Stimulated activated CD4-positive, alpha-beta T cell treated with anti-CD3 and anti-CD28 coated beads, Interleukin-1b, Interleukin-23, amount 100 ng/mL, for 48 hours (primary cell): ENCODE data around the gene MX2.
"Not testable (repeated sequence)": the region's sequence is repeated elsewhere in the genome, so short reads cannot be mapped to it uniquely, and the experiment has no call there.

Experiments used
- DNase-seq: peaks from one replicate; pipeline ENCODE4 v3.0.0-alpha.2; 2020

Gene MX2

DNA sequence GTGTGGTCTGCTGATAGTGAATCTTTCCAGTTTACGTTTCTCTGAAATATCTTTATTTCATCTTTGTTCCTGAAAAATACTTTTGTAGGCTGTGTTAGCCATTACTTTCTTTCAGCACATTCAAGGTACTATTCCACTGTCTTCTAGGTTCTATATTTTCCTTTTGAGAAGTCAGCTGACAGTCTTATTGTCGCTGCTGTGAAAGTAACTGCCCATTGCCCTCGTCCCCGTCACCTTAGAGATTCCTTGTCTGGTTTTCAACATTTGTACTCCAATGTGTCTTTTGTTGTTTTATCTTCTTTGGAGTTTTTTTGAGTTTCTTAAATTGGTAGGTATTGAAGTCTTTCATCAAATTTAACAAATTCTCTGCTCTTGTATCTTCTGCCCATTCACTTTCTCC lies 19.8 kb upstream of the MX2 start:
- no peak for DNase-seq

DNA sequence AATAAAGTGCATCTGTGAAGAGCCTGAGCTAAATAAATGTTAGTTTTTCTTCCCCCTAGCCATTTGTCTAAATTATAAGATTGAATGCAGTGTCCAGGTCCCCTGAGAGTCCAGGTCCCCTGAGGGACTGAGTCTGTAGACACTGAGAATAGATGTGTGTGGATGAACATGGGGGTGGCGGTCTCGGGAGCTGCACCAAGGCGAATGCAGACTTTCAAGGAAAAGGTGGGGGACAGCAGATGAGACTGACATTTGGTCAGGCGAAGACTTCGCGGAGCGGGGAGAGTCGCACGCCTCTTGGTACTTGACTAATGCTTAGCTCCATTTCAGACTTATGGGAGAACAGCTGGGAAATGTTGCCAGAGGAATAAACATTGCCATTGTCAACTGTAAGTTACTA lies 17.7 kb upstream of the MX2 start:
- DNase-seq, result no peak

DNA sequence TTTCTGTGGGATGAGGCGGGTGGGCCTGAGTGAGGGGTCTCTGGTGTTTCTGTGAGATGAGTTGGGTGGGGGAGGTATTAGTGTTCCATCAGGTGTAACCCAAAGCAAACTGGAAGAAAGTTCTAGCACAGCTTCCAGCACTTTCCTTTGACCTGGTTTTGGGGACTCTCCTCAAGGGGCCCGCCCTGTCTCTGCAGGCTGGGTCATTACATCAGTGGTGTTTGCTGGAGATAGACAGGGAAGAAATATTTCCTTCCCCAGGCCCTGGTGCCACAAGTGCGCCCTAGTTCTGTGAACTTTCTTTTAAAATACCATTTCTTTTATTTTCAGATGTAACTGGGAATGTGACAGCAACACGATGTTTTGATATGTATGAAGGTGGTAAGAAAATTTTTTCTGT lies 16.5 kb upstream of the MX2 start:
- no peak for DNase-seq

DNA sequence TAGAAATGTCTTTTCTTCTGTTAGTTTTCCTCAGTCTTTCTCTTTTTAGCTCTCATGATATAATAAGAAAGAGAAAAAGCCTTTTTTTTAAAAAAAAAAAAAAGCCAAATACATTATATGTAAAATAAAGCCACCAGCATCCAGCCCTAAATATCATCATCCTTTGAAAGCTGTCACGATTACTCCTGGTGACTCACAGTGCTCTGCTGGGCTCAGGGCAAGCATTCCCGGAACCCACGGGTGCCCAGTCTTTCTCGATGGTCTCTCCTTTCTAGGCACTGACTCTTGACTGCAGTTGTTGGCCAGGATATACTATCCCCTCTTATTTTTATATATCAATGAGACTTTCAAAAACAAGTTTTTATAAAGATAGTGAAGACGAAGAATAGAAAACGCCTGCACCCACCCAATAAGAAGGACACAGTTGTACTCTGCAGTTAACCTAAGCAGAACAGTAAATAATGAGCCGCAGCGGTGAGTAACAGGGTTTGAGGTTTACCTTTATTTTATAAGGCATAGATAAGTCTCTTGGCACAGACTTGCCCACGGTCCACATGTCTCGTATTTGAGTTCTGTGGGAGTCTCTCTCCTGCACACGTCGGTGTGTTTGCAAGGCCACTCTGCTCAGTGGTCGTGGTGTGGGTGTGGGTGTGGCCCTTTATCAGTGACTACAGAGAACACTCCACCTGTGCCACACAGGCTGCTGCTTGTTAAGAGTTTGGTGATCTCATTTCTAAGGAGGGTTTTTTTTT lies 15.7 kb upstream of the MX2 start:
- DNase-seq, result no peak

DNA sequence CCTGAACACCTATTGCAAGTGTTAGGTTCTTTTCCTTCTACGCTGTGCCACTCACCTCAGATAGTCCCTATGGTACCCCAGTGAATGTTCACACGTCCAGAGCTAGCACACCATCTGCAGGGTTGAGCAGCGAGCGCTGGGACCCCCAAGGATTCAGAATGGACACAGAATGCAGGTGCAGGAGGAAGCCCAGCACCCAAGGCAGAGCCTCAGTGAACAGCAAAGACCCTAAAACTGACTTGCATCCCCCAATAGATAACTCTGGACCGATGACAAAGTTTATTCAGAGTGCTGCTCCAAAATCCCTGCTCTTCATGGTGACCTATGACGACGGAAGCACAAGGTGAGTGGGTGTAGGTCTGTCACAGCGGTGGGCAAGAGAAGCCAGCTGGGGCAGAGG lies 15.1 kb upstream of the MX2 start:
- no peak for DNase-seq

DNA sequence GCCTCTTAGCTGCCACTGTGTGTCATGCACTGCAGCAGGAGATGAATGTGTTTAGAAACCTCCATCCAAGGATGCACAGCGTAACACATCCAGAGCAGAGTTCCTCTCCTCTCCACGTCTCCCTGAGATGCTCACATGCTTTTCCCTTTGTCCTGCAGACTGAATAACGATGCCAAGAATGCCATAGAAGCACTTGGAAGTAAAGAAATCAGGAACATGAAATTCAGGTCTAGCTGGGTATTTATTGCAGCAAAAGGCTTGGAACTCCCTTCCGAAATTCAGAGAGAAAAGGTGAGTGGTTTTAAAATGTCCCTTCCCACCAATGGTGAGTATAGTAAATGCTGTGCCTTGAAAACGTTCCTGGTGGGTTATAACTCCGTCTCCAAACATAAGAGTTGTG lies 13.4 kb upstream of the MX2 start:
- DNase-seq, result no peak

DNA sequence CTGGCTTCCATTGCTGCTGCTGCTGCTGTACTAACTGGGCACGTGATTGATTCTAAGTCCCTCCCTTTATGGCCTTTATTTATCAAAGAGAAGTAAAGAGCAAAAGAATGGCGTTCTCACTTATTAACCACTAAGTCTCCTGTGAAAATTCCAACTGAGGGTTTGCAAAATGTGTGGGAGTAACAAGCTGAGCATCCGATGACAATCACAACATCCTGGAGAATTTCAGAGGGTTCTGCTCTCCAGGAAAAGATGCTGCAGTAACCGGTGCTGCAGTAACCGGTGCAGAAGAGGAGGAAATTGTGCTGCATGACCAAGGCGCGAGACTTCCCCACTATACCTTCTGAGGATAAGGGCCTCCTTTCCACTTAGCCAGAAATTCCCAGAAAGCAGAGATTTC lies 12.7 kb upstream of the MX2 start:
- no peak for DNase-seq

DNA sequence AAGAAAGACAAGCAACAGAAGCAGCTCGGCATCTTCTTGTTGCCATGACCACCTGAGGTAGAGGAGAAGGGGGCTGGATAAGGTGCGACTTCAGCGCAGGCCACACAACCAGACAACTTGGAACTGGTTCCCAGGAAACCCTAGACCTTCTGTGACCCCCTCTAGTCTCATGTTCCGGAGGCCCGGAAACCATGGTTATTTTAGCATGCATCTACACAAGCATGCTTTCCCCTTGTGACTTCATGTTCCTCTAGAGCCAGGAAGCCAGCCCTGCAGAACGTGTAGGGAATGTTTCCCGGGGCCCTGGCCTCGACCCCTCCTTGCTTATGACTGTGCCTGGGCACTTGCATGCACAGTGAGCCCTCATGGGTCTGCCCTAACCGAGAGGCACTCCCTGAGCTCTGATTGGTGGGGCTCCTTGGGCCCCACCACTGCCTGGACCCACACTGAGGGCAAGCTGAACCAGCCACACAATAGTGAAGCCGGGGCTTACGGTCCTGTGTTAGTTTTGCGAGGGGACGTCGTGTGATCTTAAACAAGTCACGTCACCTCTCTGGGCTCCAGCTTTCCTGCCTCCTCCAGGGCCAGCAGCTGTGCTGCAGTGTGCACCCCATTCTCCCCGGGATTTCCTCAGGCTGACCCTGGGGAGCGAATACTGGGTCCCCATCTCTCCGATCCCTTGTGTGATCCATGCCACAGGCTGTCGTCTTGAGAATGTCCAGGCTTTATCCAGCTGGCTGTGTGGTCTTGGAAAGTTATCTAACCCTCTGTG lies 12.0 kb upstream of the MX2 start:
- DNase-seq, result no peak

DNA sequence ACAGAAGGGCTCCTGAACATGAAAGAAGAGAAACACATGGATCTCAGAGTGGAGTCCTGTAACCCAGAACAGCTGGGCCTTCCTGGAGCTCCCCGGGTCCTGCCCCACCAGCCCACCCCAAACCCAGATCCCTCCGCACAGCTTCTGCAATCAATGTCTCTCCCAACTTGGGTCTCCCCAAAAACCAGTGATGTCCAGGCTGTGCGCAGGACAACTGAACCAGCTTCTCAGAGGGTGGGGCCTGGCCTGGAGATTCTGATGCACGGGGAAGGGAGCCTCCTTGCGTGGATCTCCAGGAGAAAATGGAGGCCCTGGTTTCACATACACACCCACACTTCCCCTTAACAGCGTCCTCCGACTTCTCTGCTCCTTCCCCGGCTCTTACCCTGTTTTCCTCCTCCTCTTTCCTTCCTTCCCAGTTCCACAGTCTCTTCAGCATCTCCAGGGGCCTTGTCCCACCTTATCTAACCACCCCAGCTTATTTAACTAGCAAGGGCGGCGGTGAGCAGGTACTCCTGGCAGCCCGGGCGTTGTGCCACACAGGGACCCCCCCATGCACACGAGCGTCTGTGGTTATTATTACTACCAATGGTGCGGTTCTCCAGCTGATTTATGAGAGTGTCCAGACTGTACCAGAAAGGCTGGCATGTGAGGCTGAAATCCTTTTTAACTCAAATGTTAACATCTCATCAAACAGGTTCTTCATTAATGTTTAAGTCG lies 11.2 kb upstream of the MX2 start:
- no peak for DNase-seq

DNA sequence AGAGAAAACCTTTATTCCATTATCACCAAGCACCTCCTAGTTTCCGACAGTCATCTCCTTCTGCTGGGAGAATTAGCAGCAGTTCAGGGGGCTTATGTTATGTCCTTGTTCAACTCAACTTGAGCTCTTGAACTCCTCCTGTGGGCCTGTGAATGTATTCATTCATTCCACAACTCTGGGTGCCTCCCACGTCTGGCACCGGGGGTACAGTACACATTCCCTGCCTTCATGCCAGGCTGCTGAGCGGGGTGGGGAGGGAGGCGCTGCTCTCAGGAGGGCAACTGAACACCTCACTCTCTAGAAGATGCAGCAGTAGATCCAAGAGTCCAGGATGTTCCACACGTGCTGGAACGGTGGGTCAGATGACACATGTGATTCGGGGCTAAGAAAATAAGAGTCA lies 4.3 kb upstream of the MX2 start:
- no peak for DNase-seq

DNA sequence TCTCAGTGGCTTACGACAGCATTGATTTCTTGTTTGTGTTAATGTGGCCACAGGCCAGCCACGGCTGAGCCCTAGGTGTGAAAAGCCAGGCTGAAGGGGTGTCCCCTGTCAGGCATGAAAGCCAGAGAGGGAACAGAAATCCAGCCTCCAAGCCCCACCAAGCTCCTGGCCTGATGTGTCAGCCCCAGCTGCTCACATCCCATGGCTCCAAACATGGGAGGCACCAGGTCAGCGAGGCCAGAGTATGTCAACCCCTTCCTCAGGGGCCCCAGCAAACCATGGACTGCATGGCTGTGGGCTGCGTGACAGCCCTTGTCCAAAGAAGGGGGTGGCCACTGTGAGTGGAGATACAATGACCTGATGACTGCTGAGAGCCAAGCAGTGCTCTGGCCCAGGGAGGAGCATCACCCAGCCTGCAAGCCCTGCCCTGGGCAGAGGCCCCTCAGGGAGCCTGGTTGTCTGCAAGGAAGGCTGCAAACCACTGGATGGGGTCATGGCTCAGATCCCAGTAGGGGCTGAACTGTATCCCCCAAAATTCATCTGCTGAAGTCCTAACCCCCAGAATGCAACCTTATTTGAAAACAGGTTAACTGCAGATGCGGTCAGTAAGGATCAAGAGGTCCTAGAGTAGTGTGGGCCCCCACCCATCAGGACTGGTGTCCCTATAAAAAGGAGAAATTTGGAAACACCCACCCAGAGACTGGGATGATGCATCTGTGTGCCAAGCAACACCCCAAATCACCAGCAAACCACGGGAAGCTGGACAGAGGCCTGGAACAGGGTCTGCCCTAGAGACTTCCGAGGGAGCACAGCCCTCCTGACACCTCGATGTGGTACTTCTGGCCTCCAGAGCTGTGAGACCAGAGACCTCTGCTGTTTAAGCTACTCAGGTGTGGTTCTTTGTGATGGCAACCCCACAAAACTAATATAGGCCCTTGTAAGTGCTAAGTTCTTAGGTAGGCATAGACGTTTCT lies 3.3 kb upstream of the MX2 start:
- no peak for DNase-seq

DNA sequence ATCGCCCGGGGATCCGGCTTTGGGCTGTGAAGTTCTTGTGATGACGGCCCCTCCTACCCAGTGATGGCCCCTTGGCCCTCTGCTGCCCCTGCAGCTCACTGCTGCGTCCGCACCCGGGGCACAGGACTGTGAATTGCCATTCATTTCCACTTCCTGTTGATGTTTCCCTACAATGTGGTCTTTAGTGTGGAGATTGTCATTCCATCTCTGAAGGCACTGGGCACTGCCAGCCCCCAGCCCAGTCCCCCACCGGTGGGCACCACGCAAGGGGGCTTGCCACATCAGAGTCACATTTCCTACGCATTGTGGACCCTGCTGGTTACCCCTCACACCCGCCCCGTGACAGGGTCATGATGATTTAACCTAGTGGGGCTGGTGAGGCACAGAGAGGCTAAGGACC lies 2.5 kb upstream of the MX2 start:
- no peak for DNase-seq

DNA sequence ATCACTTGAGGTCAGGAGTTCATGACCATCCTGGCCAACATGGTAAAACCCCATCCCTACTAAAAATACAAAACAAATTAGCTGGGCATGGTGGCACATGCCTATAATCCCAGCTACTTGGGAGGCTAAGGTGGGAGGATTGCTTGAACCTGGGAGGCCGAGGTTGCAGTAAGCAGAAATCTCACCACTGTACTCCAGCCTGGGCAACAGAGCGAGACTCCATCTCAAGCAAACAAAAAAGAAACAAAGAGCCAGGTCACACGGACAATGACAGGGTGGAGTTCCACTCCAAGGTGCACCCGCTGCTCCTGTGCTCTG lies 2.1 kb upstream of the MX2 start:
- DNase-seq, result not testable (repeated sequence)

DNA sequence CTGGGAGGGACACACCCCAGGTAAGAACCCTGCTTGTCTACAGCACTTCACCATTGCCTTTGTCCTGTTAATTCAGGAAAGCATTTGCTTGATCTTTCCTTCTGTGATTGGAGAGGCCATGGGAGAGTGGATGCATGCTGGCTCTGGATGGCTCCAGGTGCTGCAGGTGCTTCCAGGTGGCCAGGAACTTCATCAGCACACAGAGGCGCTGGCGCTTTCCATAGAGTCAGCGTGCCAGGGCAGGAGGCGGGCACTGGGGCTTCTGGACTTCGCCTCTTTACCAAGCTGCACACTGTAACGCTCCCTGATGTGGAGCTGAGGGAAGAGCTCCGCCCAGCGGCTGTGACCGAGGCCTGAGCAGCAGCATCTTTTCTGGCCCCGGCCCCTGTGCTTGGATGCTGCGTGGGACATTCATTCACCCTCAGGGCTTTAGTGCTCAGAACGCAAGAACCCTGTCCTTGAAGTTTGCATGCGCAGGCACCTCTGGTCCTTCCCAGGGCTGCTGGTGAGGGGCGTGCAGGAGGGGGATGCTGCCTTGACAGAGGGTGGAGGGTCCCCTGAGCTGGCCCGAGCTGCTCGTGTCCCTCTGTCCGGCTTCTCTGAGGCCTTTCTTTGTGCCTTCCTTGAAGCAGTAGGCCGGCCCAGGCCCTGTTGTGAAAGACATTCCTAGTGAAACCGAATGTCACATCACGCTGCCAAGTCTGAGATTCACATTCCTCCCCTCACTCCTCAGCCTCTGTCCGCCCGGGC lies 1.6 kb upstream of the MX2 start:
- no peak for DNase-seq

DNA sequence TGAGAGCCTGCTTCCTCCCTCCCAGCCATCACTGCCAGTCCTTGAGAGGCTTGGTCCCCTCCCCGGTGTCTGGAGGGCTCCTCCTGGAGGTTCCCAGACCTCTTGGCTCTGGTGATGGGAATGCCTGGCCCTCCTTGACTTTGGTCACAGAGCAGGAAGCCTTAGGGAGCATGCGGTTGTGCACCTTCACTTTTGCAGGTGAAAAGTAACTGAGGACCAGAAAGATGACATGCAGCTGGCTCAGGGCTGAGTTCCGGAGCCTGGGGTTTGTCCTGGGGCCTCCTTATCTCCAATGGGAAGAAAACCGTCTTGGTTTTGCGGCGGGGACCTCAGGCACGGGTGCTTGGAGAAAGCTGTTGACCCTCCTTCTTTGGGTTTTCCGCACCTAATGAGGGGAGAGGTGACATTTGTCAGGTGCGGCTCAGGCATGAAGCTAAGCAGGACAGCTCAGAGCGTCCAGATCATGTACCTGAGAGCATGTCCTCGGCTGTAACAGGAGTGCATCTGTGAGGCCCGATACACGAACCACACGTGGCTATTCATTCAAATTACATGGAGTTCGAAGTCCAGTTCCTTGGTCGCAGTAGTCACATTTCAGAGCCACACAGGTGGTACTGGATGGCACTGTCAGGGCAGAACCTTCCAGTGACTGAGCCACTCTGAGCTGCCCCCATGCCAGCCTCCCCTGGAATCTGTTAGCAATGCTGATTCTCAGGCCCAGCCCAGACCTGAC lies 608 bp upstream of the MX2 start:
- no peak for DNase-seq

DNA sequence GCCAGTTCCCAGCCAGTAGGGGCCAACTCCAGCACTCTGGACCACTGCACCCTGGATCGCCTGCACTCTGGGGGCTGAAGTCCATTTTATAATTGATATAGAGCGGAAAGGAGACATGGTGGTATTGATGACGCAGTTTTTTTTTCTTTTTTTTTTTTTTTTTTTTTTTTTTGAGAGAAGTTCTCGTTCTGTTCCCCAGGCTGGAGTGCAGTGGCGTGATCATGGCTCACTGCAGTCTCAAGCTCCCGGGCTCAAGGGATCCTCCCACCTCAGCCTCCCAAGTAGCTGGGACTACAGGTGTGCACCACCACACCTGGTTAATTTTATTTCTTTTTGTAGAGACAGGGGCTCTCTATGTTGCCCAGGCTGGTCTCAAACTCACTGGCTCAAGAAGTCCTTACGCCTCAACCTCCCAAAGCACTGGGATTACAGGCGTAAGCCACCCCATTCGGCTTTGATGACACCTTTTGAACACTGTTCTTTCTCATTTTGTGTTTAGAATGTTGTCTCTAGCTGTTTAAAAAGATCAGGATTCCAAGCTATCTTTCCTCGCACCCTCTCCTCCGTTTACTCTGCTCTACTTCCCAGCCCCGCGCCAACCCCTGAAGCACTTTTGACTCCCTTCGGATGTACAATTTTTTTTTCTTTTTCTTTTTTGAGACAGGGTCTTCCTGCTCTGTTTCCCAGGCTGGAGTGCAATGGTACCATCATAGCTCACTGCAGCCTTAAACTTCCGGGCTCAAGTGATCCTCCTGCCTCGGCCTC lies 960 bp downstream of the MX2 start:
- peak; percentile 20 for DNase-seq

DNA sequence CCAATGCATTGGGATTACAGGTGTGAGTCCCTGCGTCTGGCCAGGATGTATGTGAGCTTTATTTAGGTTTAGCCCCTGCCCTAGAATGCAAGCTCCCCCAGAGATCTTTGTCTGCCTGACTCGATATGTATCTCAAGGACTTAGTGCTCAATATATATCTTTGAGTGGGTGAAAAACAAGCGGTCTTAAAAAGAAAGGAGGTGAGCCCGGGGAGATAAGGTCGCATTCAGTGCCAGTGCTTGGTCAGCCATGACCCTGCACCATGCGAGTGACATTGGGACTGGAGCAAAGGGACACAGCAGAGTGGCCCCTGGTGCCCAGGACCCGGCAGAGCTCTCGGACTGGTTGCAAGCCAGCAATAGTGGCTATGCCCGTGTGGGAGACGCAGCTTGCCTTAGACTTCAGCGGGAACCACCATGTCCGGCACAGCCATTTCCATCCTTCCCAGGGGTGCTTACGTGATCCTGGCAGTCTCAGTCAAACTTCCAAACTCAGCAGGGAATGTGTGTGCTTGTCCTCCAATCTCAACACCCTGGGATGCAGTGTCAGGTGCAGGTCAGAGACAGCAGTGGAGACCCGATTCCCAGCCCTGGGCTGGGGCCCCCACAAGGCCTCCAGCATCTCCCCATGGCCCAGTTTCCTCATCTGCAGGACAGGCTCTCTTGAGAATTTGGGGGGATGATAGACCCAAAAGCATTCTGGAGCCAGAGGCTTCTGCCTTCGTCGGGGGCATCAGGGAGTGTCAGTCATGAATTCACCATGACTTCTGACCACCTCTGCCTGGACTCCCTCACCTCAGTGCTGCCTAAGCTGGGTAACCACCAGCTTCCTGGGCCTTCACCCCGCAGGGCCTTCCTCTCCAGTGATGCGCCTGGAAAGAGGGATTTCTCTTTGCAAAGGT lies 1.8 kb downstream of the MX2 start:
- no peak for DNase-seq

DNA sequence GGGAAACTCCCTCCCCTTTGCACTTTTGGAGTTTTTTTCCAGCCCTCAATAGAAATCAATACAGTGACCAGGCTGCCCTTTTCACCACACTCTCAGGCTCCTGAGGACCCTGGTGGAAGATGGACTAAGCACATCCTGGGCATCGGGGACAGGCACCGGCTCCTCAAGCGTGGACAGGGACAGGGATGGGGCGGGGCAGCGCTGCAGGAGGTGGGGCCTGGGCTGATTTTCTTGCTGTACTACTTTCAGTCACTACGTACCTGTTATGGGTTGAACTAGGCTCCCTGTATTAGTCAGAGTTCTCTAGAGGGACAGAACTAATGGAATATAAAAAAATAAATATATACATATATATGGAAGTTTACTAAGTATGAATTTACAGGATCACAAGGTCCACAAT lies 2.5 kb downstream of the MX2 start:
- DNase-seq, result no peak

DNA sequence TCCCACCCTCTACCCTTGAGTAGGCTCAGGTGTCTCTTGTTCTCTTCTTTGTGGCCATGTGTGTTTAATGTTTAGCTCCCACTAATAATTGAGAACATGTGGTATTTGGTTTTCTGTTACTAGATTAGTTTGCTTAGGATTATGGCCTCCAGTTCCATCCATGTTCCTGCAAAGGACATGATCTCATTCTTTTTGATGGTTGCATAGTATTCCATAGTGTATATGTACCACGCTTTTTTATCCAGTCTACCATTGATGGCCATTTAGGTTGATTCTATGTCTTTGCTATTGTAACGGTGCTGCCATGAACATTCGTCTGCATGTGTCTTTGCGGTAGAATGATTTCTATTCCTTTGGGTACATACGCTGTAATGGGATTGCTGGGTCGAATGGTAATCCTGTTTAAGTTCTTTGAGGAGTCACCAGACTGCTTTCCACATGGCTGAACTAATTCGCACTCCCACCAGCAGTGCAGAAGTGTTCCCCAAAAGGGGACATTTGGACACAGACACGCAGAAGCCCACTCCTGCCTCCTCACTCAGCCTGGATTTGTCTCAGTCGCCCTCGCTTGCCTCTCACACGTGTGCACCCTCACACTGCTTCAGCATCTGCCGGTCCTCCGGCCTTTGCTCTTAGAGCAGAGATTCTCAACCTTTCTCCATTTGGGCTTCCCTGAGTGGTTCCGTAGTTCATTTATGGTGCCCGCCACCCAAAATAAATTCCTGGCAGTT lies 3.7 kb downstream of the MX2 start:
- DNase-seq, result no peak
